HEK293 (cell line): ENCODE measurements around the gene PIK3IP1.

Experiments used
- CTCF ChIP-seq: fragments of 450-650 bp; formaldehyde crosslinking; IDR thresholded peaks from 2 replicates; pipeline ENCODE4 v1.5.1; 2016; ENCODE audit warnings: missing biosample characterization, missing genetic modification characterization
- KLF16 ChIP-seq: fragments of 450-650 bp; formaldehyde crosslinking; IDR thresholded peaks from 2 replicates; pipeline ENCODE4 v1.5.1; 2017; ENCODE audit warnings: missing biosample characterization, missing genetic modification characterization
- REST ChIP-seq: fragments of 450-650 bp; formaldehyde crosslinking; IDR thresholded peaks from 2 replicates; pipeline ENCODE4 v1.5.1; 2016; ENCODE audit warnings: missing biosample characterization, missing genetic modification characterization
- ZFP3 ChIP-seq: fragments of 450-650 bp; formaldehyde crosslinking; IDR thresholded peaks from 2 replicates; pipeline ENCODE4 v1.5.1; 2016; ENCODE audit warnings: low read depth, missing biosample characterization, missing genetic modification characterization
- ZNF629 ChIP-seq: fragments of 450-650 bp; formaldehyde crosslinking; IDR thresholded peaks from 2 replicates; pipeline ENCODE4 v1.5.1; 2017; ENCODE audit warnings: missing biosample characterization, missing genetic modification characterization

DNA sequence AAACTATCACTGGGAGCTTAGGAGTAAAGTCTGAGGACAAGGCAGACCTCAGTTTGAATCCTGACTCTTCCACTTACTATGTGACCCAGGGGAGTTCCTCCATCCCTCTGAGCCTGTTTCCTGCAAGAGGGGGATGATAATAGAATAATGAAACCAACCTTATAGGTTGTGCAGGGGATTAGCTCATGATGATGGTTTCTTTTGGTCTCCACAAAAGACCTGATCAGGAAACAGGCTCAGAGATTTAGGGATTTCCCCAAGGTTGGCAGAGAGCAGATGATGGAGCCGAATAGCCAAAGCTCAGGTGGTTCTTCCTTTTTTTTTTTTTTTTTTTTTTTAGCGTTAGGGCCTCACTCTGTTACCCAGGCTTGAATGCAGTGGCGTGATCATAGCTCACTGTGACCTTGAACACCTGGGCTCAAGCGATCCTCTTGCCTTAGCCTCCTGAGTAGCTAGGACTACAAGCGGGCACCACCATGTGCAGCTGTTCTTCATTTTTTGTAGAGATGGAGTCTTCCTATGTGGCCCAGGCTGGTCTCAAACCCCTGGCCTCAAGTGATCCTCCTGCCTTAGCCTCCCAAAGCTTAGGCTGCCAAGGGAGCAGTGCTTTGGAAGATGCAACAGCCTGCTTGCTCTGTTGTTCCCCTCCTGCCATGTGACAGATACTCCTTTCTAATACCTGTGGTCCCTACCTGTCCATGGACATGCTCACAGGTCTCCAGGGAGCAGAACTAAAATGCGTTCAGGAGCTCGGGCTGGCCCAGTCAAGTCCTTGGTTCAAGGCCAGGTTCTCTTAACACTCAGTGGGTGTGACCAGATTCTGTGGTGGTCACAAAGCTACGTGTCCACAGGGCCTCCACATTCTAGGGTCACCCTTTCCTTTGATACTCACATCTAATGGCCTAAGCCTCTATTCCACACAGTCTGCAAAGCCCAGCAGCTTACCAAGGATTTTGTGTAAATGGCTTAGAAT, 31.6 kb upstream of the PIK3IP1 start:
- TF ChIP-seq CTCF = no peak
- no peak for TF ChIP-seq ZNF629 (tag by site-specific recombination)
- TF ChIP-seq REST (tag by site-specific recombination) = no peak
- no peak for TF ChIP-seq ZFP3
- TF ChIP-seq KLF16 = no peak
